Central memory CD4-positive, alpha-beta T cell (primary cell): ENCODE results near the gene TMEM185B.

Source experiments
- DNase-seq: peaks from one replicate; pipeline ENCODE4 v3.0.0; 2022

Gene TMEM185B

GRCh38 chr2:120230515-120231471 lies 7.6 kb upstream of the TMEM185B start:
- DNase-seq = no peak

DNA sequence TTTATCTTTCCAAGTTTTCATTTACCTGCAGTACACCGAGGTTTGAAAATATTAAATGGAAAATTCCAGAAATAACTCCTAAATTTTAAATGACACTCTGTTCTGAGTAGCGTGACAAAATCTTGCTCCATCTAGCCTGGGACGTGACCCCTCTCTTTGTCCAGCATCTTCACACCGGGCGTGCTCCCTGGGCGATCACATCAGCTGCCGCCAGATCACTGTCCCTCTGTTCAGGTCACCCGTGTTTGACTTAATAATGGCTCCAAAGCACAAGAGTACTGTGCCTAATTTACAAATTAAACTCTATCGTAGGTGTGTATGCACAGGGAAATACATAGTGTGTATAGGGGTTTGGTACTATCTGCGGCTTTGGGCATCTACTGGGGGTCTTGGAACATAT lies 6.1 kb upstream of the TMEM185B start:
- DNase-seq = no peak

DNA sequence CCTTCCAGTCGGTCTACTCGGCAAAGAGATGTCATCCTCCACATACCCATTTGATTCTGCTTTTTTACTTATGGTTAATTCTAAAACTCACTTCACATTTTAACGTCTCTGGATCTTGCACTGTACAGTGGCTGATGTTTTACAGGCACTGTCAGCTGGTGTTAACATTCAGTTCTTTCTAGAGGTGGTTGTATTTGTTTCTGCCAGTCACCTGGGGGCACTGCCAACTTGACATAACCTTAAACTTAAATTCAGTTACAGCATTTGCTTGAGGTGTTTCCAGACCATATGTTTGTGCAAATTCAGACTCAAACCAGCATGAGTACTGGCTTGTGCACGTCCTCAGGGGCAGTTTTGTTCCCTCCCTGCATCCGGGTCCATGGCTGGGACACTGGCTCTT lies 5.3 kb upstream of the TMEM185B start:
- DNase-seq = no peak

DNA sequence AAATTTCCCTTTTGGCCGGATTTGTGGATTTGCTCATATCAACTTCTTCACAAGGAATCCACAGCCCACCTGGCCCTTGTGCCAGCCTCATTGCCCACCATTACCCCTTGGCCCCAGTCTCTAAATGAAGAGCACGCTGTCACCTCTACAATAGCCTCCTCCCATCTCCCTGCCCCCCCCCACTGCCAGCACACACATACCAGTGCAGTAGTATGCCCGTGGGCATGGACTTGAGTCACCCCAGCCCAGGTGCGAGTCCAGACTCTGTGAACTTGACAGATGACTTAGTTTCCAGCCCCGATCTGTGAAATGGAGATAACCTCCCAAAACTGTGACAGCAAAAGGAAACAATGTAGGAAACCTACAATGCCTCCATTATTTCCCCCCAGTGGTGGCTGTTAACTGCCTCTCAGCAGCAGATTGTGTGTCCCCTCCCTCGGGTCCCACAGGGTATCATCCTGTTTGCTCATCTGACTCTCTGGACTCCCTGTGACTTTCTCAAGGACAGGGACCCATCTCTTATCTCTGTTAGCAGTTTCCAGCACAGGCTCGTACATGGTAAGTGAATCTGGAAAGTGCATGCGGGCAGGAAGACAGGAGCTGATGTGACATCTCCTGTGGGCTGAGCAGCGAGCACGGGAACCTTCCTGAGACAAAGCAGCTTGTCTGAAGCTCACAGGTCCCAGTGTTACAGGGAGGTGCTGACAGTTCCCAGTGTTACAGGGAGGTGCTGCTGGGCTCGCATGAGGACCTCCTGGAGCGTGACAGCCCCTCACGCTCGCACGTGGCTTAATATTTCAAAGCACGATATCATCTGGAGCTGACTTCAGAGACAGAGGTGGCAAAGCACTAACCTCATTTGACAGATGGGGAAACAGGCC lies 4.2 kb upstream of the TMEM185B start:
- DNase-seq = no peak

- no peak for DNase-seq
These were observed 3.1 kb upstream of the TMEM185B start for GRCh38 chr2:120226316-120226715.

GRCh38 chr2:120225549-120226065 lies 2.4 kb upstream of the TMEM185B start:
- DNase-seq = no peak

- no peak for DNase-seq
These were observed 1.7 kb upstream of the TMEM185B start for GRCh38 chr2:120224735-120225548.

DNA sequence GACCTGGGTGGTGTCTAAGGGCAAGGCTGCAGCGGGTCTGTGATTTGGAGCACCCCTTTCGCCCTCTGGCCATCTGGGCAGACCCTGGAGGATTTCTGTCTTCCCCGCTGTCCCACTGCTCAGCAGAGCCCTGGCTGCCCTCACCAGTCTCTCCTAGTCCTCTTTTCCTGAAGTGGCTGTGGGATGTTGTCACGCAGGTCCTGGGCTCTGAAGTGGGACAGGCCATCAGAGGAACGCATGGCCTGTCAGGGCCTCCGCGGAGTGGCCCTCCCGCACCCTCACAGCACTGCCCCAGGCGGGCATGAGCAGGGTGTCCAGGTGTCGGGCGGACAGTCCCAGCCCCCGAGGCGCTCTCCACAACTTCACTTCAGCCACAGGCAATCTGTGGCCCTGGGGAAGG lies 1.1 kb upstream of the TMEM185B start:
- DNase-seq = no peak

DNA sequence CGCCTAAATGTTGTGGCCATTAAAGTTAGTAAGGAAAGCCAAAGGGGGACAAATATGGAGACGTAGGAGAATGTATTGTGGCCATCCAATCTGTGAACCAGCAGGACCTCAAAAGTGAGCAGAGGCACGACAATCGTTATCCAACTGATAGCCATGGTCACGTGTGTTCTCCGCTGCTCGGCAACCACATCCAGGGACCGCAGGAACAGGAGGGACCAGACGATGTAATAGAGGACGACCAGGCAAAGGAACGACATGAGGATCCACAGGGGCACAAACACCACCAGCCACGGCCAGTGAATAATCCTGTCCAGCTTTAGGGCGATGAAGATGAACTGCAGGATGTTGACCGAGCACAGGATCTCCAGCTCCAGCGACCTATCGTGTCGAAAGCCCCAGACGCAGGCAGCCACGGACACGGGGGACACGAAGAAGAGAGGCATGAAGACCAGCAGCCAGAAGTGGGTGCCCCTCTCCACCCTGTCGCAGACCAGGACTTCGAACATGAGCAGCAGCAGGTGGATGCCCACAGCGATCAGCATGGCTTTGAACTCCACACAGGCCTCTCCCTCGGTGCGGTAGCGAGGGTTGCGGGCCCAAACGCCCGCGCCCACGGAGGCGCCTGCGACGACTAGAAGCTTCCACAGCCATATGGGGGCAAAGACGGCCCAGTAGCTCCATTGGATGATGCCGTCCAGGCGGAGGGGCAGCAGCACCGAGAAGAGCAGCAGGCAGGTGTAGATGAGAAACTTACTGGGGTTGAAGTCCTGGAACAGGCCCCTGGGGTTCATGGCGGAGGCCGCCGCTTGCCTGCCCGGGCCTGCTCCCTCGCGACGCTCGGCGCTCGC lies 790 bp downstream of the TMEM185B start:
- DNase-seq = no peak

- no peak for DNase-seq
These were observed 1.6 kb downstream of the TMEM185B start for GRCh38 chr2:120221616-120222015.

GRCh38 chr2:120220756-120221155 lies 2.4 kb downstream of the TMEM185B start:
- DNase-seq = no peak

GRCh38 chr2:120219766-120220165 lies 3.4 kb downstream of the TMEM185B start:
- no peak for DNase-seq

GRCh38 chr2:120219291-120219690 lies 3.9 kb downstream of the TMEM185B start:
- DNase-seq = no peak

GRCh38 chr2:120218181-120218580 lies 5.0 kb downstream of the TMEM185B start:
- DNase-seq = no peak

- no peak for DNase-seq
These were observed 12.9 kb downstream of the TMEM185B start for GRCh38 chr2:120210270-120210693.

- DNase-seq = no peak
These were observed 13.6 kb downstream of the TMEM185B start for GRCh38 chr2:120209427-120210269.

GRCh38 chr2:120208381-120209353 lies 14.5 kb downstream of the TMEM185B start:
- DNase-seq = no peak

- no peak for DNase-seq
These were observed 17.1 kb downstream of the TMEM185B start for GRCh38 chr2:120206022-120206581.
